Panc1 (cell line): ENCODE measurements around the gene CPA1. TPM values are rescaled to one million over a fixed set of nuclear protein-coding genes. Genes with fewer than 3 reads are reported as not detected.

Experiments used
- ATAC-seq: fragments of 200-7000 bp; cut with Tn5 transposase; 2 replicates; pipeline ENCODE4 v1.9.1; 2020; ENCODE audit warnings: mild to moderate bottlenecking, moderate library complexity
- BruUV-seq: library from RNA; stranded (reverse); fragments of 400-500 nt; replicated peaks from 2 replicates; lab custom pipeline; 2021; lab: Mats Ljungman, UMichigan
- CTCF ChIA-PET: fragments of 300-600 bp; sonication (Branson Sonifier 250); formaldehyde crosslinking; loops from one replicate; lab custom pipeline; 2022; ENCODE audit warnings: antibody characterized with exemption; lab: Charles Lee
- POLR2A ChIA-PET: fragments of 300-600 bp; sonication (Branson Sonifier 250); formaldehyde crosslinking; loops from one replicate; lab custom pipeline; 2022; ENCODE audit warnings: antibody characterized with exemption; lab: Charles Lee
- DNase-seq: peaks from one replicate; pipeline ENCODE4 v3.0.0-alpha.2; 2010; ENCODE audit warnings: low read depth, low spot score
- H3K27ac ChIP-seq: 2 replicates; pipeline ENCODE4 v1.5.1; 2011; ENCODE audit warnings: mild to moderate bottlenecking, low read length, inconsistent platforms
- H3K27me3 ChIP-seq: fragments of 200-500 bp; sonication (Bioruptor generic); 2 replicates; pipeline ENCODE4 v1.6.0; 2014; ENCODE audit warnings: low read length, inconsistent platforms; ENCODE audit not compliant: control insufficient read depth, insufficient read depth
- H3K36me3 ChIP-seq: fragments of 200-500 bp; sonication (Bioruptor generic); 2 replicates; pipeline ENCODE4 v1.5.1; 2014; ENCODE audit warnings: inconsistent platforms, mild to moderate bottlenecking, low read length, moderate library complexity; ENCODE audit not compliant: control insufficient read depth, insufficient read depth
- H3K4me1 ChIP-seq: 2 replicates; pipeline ENCODE4 v1.5.1; 2011; ENCODE audit warnings: inconsistent platforms, mild to moderate bottlenecking, low read length, moderate library complexity; ENCODE audit not compliant: control insufficient read depth, insufficient read depth
- H3K4me3 ChIP-seq, 2 experiments: 2 replicates each; pipeline ENCODE4 v1.5.1; 2011 to 2012; ENCODE audit warnings: low read depth in 2 of 2, low read length in 2 of 2, mild to moderate bottlenecking in 2 of 2, inconsistent platforms in 1 of 2, moderate library complexity in 1 of 2
- H3K9me3 ChIP-seq: fragments of 200-500 bp; sonication (Bioruptor generic); 2 replicates; pipeline ENCODE4 v1.5.1; 2014; ENCODE audit warnings: low read depth, mild to moderate bottlenecking, inconsistent platforms, low read length, moderate library complexity; ENCODE audit not compliant: control insufficient read depth, insufficient read depth
- CTCF ChIP-seq: fragments of 450-650 bp; IDR thresholded peaks from 2 replicates; pipeline ENCODE4 v1.5.1; 2017; ENCODE audit warnings: mild to moderate bottlenecking
- POLR2AphosphoS5 ChIP-seq: IDR thresholded peaks from 2 replicates; pipeline ENCODE4 v1.6.1; 2012; ENCODE audit warnings: mild to moderate bottlenecking, low read depth, low read length, moderate library complexity
- SIN3A ChIP-seq: IDR thresholded peaks from 2 replicates; pipeline ENCODE4 v1.6.1; 2012; ENCODE audit warnings: low read depth, mild to moderate bottlenecking, low read length, moderate library complexity, borderline replicate concordance; ENCODE audit not compliant: insufficient read depth
- TCF7L2 ChIP-seq: IDR thresholded peaks from 2 replicates; pipeline ENCODE4 v1.6.1; 2011; ENCODE audit warnings: mild to moderate bottlenecking, low read depth, low read length, inconsistent platforms
- in situ Hi-C: cut with HindIII; loops from 2 replicates; pipeline ENCODE4 v1.10.0; 2016; ENCODE audit warnings: low sequenced_read_pairs, low pct_unique_long_range_greater_than_20kb
- intact Hi-C: fragments of 100-400 bp; cut with micrococcal nuclease; formaldehyde crosslinking; loops from one replicate; pipeline ENCODE4 v1.10.0; 2022; ENCODE audit not compliant: unreplicated experiment
- total RNA-seq: library from RNA; stranded (reverse); gene quantifications from one replicate; pipeline ENCODE4 v1.2.1, GENCODE V29; 2021; ENCODE audit not compliant: unreplicated experiment
- TF ChIP-seq, protein P1 (sequence below), 2 experiments: IDR thresholded peaks; 2 replicates each; pipeline ENCODE4 v1.6.1; 2011 to 2012; ENCODE audit warnings: low read depth in 2 of 2, control low read depth in 1 of 2, low read length in 1 of 2, mild to moderate bottlenecking in 1 of 2, moderate library complexity in 1 of 2; ENCODE audit not compliant: insufficient read depth in 1 of 2

The CPA1 gene
- total RNA-seq, 1 experiment from 2014 or later, result 7.6 TPM

DNA sequence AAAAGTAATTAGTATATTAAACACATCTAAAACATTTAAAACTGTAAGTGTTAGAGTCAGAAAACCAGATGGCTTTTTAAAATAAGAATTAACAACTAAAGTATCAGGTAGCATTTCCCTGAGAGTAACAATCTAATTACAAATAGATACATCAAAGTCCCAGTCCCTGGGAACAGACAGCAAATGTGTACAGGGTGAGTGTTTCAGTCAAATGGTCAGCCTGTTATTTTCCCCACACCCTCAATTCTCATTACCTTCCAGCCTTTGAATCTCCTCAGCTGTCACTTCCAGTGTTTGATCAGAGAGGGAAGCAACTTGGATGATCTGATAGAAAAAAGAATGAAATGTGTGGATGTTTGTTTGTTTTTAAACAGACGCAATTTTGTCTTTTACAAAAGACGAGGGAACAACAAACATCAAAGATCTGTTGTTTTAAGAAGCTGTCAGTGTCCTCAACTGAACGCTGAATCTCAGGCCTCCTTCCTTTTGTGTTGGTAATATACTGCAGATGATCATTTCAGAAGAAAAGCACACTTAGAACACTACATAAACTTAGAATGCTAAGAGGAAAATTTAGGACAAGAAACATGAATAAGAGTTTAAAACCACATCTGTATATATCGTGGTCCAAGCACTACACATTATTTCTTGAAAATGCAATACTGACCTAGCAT lies 30.7 kb downstream of the CPA1 start:
- intact Hi-C loops, result no loop called here

DNA sequence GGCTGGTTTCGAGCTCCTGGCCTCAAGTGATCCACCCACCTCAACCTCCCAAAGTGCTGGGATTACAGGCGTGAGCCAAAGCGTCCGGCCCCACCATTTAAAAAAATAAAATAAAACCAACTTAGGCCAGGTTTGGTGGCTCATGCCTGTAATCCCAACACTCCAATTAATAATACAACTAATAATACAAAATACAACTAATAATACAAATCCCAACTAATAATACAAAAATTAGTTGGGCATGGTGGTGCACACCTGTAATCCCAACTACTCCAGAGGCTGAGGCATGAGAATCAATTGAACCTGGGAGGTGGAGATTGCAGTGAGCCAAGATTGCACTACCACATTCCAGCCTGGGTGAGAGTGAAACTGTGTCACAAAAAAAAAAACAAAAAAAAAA lies 32.9 kb downstream of the CPA1 start:
- Histone ChIP-seq H3K4me3 (no peak overlapping the region), H3K36me3 (no peaks in the 10 kb centered on the region), H3K4me1 (no peaks in the 10 kb centered on the region), H3K27ac (no peak overlapping the region), H3K9me3 (no peaks in the 10 kb centered on the region), H3K27me3 (no peaks in the 10 kb centered on the region)
- intact Hi-C loops (no loop called here), in situ Hi-C loops (no loop called here)
- DNase-seq (no peak), ATAC-seq (no peak)
- CTCF ChIA-PET, result no interaction called here
- TF ChIP-seq CTCF (no peak), TCF7L2 (no peak), POLR2AphosphoS5 (no peak), SIN3A (no peak)
- TF ChIP-seq, protein P1, sequence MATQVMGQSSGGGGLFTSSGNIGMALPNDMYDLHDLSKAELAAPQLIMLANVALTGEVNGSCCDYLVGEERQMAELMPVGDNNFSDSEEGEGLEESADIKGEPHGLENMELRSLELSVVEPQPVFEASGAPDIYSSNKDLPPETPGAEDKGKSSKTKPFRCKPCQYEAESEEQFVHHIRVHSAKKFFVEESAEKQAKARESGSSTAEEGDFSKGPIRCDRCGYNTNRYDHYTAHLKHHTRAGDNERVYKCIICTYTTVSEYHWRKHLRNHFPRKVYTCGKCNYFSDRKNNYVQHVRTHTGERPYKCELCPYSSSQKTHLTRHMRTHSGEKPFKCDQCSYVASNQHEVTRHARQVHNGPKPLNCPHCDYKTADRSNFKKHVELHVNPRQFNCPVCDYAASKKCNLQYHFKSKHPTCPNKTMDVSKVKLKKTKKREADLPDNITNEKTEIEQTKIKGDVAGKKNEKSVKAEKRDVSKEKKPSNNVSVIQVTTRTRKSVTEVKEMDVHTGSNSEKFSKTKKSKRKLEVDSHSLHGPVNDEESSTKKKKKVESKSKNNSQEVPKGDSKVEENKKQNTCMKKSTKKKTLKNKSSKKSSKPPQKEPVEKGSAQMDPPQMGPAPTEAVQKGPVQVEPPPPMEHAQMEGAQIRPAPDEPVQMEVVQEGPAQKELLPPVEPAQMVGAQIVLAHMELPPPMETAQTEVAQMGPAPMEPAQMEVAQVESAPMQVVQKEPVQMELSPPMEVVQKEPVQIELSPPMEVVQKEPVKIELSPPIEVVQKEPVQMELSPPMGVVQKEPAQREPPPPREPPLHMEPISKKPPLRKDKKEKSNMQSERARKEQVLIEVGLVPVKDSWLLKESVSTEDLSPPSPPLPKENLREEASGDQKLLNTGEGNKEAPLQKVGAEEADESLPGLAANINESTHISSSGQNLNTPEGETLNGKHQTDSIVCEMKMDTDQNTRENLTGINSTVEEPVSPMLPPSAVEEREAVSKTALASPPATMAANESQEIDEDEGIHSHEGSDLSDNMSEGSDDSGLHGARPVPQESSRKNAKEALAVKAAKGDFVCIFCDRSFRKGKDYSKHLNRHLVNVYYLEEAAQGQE (IDR thresholded peaks at IDR 0.05; ENCODE audit: insufficient read depth in 1 of 2, low read depth in 2 of 2, low read length in 1 of 2), result no peak
- no TSS peak for BruUV-seq
- POLR2A ChIA-PET, result interaction anchor here (0.7 kb wide), 1 partner anchor 171 kb away, joined by 6 read pairs; no protein-coding TSS in a partner anchor

More for the DNA sequence above, 30.7 kb downstream of the CPA1 start:
- H3K27me3 ChIP-seq, result no peaks in the 10 kb centered on the region
- CTCF ChIA-PET, result no interaction called here
- in situ Hi-C loops, result no loop called here
- no peaks in the 10 kb centered on the region for H3K4me1 ChIP-seq
- TF ChIP-seq, protein P1 (IDR thresholded peaks at IDR 0.05; ENCODE audit: insufficient read depth in 1 of 2, low read depth in 2 of 2, low read length in 1 of 2), result no peak
- TF ChIP-seq SIN3A (no peak), TCF7L2 (no peak), POLR2AphosphoS5 (no peak), CTCF (no peak)
- POLR2A ChIA-PET, result no interaction called here
- DNase-seq (no peak), ATAC-seq (no peak)
- BruUV-seq, result no TSS peak
- H3K36me3 ChIP-seq, result no peaks in the 10 kb centered on the region
- no peaks in the 10 kb centered on the region for H3K9me3 ChIP-seq
- H3K27ac ChIP-seq, result no peak overlapping the region
- no peak overlapping the region for H3K4me3 ChIP-seq
